GM21576 (cell line): ENCODE measurements around the gene MLKL.

Experiments
- ATAC-seq: cut with Tn5 transposase; IDR thresholded peaks from one replicate; pipeline ENCODE4 v1.9.1; 2021; ENCODE audit warnings: mild to moderate bottlenecking, moderate library complexity; ENCODE audit not compliant: unreplicated experiment

The MLKL gene

DNA sequence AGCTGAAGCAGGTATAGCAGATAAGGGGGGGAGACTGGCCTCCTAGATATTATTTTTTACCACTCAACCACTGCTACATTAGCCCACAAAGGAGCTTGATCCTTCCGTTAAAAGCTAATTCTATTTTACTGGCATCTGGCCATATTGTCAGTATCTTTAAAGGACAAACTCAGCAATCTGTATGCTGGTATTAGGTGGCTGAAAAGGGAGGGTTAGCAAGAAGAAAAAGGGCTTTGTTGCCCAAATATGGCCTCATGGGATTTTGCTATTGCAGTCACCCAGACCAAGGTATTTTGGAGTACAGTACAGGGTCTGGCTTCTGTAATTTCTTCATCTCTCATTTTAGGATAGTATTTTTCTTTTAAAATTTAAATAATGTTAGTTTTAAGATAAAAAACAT lies 48.4 kb downstream of the MLKL start:
- no peak for ATAC-seq

DNA sequence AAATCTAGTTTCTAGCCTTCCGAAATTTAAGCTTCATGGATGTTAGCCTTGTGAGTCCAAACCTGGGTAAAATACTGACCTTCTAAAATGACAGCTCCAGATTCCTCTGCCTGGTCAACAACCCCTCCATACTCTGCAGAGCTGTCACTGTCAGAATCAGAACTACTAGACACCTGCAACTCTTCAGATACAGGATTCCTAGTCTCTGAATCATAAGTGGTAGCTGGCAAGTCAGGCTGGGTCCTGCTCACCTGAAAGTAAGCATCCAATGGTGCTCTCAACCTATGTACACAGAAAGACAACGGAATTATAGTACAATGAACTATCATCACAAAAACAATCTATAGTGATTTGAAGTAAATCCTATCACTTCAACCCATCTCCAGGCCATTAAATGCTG lies 48.8 kb downstream of the MLKL start:
- ATAC-seq: no peak

DNA sequence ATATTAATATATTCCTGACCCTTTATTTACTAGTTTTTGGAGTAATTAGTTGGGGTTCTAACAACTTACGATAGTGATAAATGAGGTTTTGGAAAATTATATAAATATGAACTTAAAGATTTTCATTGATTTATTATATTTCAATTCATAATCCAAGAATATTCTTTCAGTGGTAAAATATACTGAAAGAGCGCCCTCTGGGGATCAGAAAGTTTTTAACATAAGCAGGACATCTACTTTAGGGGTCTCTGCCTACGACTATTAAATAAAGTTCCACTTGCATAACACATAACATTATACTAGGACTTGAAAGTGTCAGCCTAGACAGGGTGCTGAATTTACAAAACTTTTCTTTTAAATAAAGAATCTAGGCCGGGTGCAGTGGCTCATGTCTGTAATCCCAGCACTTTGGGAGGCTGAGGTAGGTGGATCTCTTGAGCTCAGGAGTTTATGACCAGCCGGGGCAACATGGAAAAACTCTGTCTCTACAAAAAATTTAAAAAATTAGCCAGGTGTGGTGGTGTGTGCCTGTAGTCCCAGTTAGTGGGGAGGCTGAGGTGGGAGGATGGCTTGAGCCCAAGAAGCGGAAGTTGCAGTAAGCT lies 49.6 kb downstream of the MLKL start:
- no peak for ATAC-seq

GRCh38 chr16:74649839-74650504 lies 50.7 kb downstream of the MLKL start:
- no peak for ATAC-seq

DNA sequence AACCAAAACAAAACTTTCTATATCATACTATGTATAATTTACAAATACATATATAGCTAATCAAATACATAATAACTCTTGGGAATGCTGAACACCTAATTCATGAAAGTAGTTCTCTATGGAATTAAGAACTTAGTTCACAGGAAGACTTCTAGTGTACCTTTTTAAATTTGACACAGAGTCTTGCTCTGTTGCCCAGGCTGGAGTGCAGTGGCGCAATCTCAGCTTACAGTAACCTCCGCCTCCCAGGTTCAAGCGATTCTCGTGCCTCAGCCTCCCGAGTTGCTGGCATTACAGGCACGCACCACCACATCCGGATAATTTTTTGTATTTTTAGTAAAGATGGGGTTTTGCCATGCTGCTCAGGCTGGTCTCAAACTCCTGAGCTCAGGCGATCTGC lies 58.7 kb downstream of the MLKL start:
- no peak for ATAC-seq

DNA sequence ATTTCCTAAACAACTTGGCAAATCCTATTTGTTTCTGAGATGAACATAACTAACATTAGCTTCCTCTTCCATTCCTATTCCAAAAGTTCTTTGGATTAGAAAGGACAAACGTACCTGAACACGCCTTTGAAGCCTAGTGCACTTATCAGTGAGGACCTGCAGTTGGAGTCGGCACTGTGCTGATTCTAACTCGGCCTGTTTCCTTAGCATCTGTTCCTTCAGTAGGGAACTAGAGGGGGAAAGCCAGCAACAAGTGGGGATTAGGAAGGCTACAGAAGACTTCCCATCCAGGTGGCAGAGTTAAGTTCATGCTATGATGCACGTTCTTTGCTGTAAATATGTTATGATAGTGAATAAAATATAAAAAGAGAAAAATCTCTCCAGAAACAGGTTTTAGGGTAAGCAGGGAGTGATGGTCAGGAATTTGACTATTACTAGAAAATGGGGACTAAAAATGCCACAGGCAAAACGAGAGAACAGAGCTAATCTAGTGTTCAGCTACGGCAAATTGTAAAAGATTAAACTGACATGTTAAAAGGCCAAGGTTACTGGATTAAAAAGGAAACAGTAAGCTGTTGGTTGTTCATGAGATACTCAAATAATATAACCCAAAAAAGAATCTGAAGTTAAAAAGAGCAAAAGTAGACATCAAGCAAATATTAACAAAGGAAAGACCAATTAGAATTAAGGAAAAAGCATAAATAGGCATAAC lies 62.8 kb downstream of the MLKL start:
- ATAC-seq: no peak

DNA sequence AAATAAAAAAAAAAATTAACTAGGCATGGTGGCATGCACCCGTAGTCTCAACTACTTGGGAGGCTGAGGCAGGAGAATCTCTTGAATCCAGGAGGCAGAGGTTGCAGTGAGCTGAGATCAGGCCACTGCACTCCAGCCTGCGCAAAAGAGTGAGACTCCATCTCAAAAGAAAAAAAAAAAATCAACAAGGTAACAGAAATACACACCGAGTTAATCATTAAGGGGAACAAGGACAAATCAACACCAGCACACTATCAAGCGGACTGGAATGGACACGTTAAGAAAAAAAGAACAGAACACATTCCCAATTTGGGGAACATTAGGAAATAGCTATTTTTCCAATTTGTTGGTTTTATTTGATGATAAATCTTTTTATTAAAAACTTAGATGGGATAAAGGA lies 65.4 kb downstream of the MLKL start:
- ATAC-seq: no peak

GRCh38 chr16:74633686-74634085 lies 67.0 kb downstream of the MLKL start:
- ATAC-seq: no peak

DNA sequence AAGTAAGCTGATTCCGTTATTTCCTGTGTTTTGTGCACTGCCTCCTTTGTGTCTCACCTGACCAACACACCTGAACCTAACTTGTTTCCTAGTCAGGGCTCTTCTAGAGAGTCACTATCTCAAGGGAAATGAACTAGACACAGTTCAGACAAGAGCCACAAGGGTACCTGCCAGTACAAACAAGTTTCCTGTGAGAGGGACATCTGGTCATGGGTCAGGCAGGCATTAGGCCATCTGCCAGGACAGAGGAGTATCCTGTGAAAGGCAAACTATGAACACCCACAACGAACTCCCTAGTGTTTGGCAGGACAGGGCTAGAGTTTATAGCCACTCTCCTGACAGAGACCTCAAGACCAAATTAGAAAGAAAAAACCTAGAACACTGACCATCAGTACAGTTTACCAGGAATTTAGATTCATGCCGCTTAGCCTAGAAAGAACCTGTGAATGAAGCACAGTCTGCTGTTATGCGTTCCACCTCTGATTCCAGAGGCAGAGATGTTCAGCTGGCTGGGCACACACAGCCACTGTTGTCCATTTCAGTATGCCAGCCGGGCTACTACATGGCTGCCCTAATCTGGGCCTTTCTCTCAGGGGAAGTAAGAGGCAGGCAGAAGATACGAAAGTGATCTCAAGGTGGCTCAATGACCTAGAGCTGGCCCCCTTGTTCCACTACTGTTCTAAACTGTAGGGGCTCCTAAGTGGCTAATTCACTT lies 73.0 kb downstream of the MLKL start:
- no peak for ATAC-seq

DNA sequence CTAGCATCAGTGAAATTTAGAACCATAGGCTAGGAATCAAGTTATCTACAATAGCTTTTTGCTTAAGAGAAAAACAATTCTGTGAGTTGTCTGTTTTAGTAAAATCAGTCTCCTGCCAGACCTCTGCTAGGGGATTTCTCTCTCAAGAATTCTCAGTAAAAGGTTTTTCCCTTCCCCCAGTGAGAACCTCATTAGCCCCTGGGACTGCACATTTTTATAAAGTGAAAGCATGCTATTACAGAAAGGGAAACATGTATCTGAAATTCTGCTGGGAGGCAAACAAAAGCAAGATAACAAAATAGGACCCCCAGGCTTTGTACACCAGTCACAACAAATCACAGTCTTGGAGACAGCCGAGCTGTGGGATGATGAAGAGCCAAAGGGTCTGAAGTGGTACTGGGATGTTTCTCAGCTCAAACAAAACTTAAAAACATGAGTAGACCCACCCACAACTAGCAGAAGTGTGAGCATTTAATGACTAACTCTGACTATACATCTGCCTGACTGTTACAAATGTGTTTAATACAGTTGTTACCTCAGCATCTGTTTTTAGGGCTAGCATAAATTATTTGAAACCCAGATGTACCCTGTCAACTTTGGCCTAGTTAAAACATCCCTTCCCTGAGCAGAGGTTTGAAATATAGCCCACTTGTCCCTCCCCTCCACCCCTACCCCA lies 73.8 kb downstream of the MLKL start:
- peak; percentile 48 for ATAC-seq

GRCh38 chr16:74625500-74626350 lies 74.9 kb downstream of the MLKL start:
- no peak for ATAC-seq

DNA sequence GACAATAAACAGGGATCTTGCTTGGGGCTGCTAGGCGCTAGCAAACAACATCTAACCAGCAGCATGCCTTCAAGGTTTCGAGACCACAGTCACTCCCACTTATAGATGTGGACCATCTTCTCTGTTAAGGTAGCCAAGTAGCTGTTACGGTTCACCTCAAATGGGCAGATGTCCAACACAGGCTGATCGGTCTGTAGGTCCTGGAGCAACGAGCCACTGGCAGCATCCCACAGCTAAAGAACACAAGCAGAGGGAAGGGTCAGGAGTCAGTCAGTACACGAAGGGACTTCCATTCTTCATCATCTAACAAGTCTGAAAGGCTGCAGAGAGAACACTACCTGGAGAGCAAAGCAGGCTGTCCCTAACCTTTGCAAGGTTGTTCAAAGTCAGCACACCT lies 76.8 kb downstream of the MLKL start:
- no peak for ATAC-seq

- ATAC-seq: no peak
These were observed 77.3 kb downstream of the MLKL start for GRCh38 chr16:74623214-74623838.

GRCh38 chr16:74622005-74622404 lies 78.7 kb downstream of the MLKL start:
- ATAC-seq: no peak
